Neural progenitor cell (in vitro differentiated cells): ENCODE results near the gene SLC47A1. TPM values are rescaled to one million over a fixed set of nuclear protein-coding genes. Genes with fewer than 3 reads are reported as not detected.
A peak's percentile ranks its signal among the peaks of the same experiment; 100 is the strongest.

ENCODE experiments used
- DNase-seq: peaks from one replicate; pipeline ENCODE4 v3.0.0-alpha.2; 2016; ENCODE audit warnings: low spot score
- H2AFZ ChIP-seq: fragments of 200-600 bp; sonication (generic); replicated peaks from 2 replicates; pipeline ENCODE4 v1.6.1; 2016; ENCODE audit warnings: antibody characterized with exemption
- H3F3A ChIP-seq: fragments of 200-600 bp; sonication (generic); 2 replicates; pipeline ENCODE4 v1.6.1; 2016; ENCODE audit warnings: antibody characterized with exemption, low read depth
- H3K27ac ChIP-seq: fragments of 200-600 bp; sonication (generic); 2 replicates; pipeline ENCODE4 v1.5.1; 2016; ENCODE audit warnings: mild to moderate bottlenecking
- H3K27me3 ChIP-seq: fragments of 200-600 bp; sonication (generic); 2 replicates; pipeline ENCODE4 v1.6.1; 2016; ENCODE audit warnings: mild to moderate bottlenecking, moderate library complexity
- H3K36me3 ChIP-seq: fragments of 200-600 bp; sonication (generic); 2 replicates; pipeline ENCODE4 v1.5.1; 2016
- H3K4me1 ChIP-seq: fragments of 200-600 bp; sonication (generic); 2 replicates; pipeline ENCODE4 v1.6.1; 2016; ENCODE audit warnings: mixed run types
- H3K4me2 ChIP-seq: fragments of 200-600 bp; sonication (generic); 2 replicates; pipeline ENCODE4 v1.6.1; 2016
- H3K4me3 ChIP-seq: fragments of 200-600 bp; sonication (generic); 2 replicates; pipeline ENCODE4 v1.5.1; 2016
- H3K79me2 ChIP-seq: fragments of 200-600 bp; sonication (generic); 2 replicates; pipeline ENCODE4 v1.6.1; 2016; ENCODE audit warnings: low read depth
- H3K9ac ChIP-seq: fragments of 200-600 bp; sonication (generic); 2 replicates; pipeline ENCODE4 v1.6.1; 2016
- H3K9me3 ChIP-seq: fragments of 200-600 bp; sonication (generic); 2 replicates; pipeline ENCODE4 v1.5.1; 2016; ENCODE audit warnings: low read depth
- H4K20me1 ChIP-seq: fragments of 200-600 bp; sonication (generic); 2 replicates; pipeline ENCODE4 v1.6.1; 2016; ENCODE audit warnings: low read depth
- H3K27ac Mint-ChIP-seq: 3 replicates; pipeline ENCODE4 v1.8.0; 2021; ENCODE audit warnings: mixed read lengths
- H3K27me3 Mint-ChIP-seq: 2 replicates; pipeline ENCODE4 v1.8.0; 2022; ENCODE audit warnings: low read depth, mild to moderate bottlenecking, inconsistent platforms, moderate library complexity, mixed read lengths; ENCODE audit not compliant: insufficient read depth
- H3K36me3 Mint-ChIP-seq: 3 replicates; pipeline ENCODE4 v1.8.0; 2021; ENCODE audit warnings: mixed read lengths
- H3K4me1 Mint-ChIP-seq: 3 replicates; pipeline ENCODE4 v1.8.0; 2021; ENCODE audit warnings: mixed read lengths
- H3K4me3 Mint-ChIP-seq: 3 replicates; pipeline ENCODE4 v1.8.0; 2021; ENCODE audit warnings: mild to moderate bottlenecking, moderate library complexity, mixed read lengths
- H3K9me3 Mint-ChIP-seq: 3 replicates; pipeline ENCODE4 v1.8.0; 2020; ENCODE audit warnings: mixed read lengths
- EZH2 ChIP-seq: fragments of 200-600 bp; sonication (generic); IDR thresholded peaks from 2 replicates; pipeline ENCODE4 v1.6.1; 2017; ENCODE audit warnings: antibody characterized with exemption, mild to moderate bottlenecking, moderate library complexity
- EZH2phosphoT487 ChIP-seq: fragments of 200-600 bp; sonication (generic); IDR thresholded peaks from 2 replicates; pipeline ENCODE4 v1.6.1; 2017; ENCODE audit warnings: antibody characterized with exemption
- total RNA-seq: library from RNA; depleted of rRNA; stranded (reverse); fragments of >200 nt; gene quantifications from 2 replicates; pipeline ENCODE4 v1.2.3, GENCODE V29; 2015; ENCODE audit warnings: low replicate concordance
- TF ChIP-seq, protein P1 (sequence below): fragments of 200-600 bp; sonication (generic); IDR thresholded peaks from 2 replicates; pipeline ENCODE4 v1.5.1; 2017; ENCODE audit warnings: antibody characterized with exemption, mild to moderate bottlenecking

Gene SLC47A1
- total RNA-seq, 1 donor from 2014 or later, result 2.1 TPM

GRCh38 chr17:19487024-19487600, 46.5 kb upstream of the SLC47A1 start:
- TF ChIP-seq, protein P1, sequence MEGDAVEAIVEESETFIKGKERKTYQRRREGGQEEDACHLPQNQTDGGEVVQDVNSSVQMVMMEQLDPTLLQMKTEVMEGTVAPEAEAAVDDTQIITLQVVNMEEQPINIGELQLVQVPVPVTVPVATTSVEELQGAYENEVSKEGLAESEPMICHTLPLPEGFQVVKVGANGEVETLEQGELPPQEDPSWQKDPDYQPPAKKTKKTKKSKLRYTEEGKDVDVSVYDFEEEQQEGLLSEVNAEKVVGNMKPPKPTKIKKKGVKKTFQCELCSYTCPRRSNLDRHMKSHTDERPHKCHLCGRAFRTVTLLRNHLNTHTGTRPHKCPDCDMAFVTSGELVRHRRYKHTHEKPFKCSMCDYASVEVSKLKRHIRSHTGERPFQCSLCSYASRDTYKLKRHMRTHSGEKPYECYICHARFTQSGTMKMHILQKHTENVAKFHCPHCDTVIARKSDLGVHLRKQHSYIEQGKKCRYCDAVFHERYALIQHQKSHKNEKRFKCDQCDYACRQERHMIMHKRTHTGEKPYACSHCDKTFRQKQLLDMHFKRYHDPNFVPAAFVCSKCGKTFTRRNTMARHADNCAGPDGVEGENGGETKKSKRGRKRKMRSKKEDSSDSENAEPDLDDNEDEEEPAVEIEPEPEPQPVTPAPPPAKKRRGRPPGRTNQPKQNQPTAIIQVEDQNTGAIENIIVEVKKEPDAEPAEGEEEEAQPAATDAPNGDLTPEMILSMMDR, result no peak
- no peak for TF ChIP-seq EZH2
- no peak for TF ChIP-seq EZH2phosphoT487
- Mint-ChIP-seq H3K4me1 (peaks cover 15% of the 10 kb centered on the region), H3K27me3 (peaks cover 5% of the 10 kb centered on the region), H3K4me3 (no peak overlapping the region), H3K9me3 (no peaks in the 10 kb centered on the region), H3K27ac (peak overlapping the region; percentile 38), H3K36me3 (no peaks in the 10 kb centered on the region)
- no peaks in the 10 kb centered on the region for H4K20me1 ChIP-seq
- H3K27ac ChIP-seq, result no peak overlapping the region
- H3K9me3 ChIP-seq, result no peaks in the 10 kb centered on the region
- H3K4me1 ChIP-seq, result peaks cover 5% of the 10 kb centered on the region
- H2AFZ ChIP-seq, result no peak overlapping the region
- H3K4me3 ChIP-seq, result no peak overlapping the region
- no peak for DNase-seq
- H3K27me3 ChIP-seq, result no peaks in the 10 kb centered on the region
- no peaks in the 10 kb centered on the region for H3K79me2 ChIP-seq
- peaks cover under 1% of the 10 kb centered on the region for H3F3A ChIP-seq
- H3K4me2 ChIP-seq, result no peak overlapping the region
- no peak overlapping the region for H3K9ac ChIP-seq
- H3K36me3 ChIP-seq, result no peaks in the 10 kb centered on the region

- no peaks in the 10 kb centered on the region for H3K79me2 ChIP-seq
- H3K4me1 ChIP-seq, result peaks cover 5% of the 10 kb centered on the region
- no peak for DNase-seq
- no peak for TF ChIP-seq EZH2
- TF ChIP-seq EZH2phosphoT487, result no peak
- TF ChIP-seq, protein P1, result no peak
- H3K27me3 ChIP-seq, result no peaks in the 10 kb centered on the region
- H3K4me3 ChIP-seq, result no peak overlapping the region
- peaks cover 10% of the 10 kb centered on the region for H3F3A ChIP-seq
- Mint-ChIP-seq H3K27ac (no peak overlapping the region), H3K36me3 (no peaks in the 10 kb centered on the region), H3K4me1 (peaks cover 11% of the 10 kb centered on the region), H3K9me3 (no peaks in the 10 kb centered on the region), H3K4me3 (no peak overlapping the region), H3K27me3 (peaks cover 2% of the 10 kb centered on the region)
- H2AFZ ChIP-seq, result no peak overlapping the region
- no peaks in the 10 kb centered on the region for H4K20me1 ChIP-seq
- H3K9ac ChIP-seq, result no peak overlapping the region
- no peaks in the 10 kb centered on the region for H3K9me3 ChIP-seq
- H3K36me3 ChIP-seq, result no peaks in the 10 kb centered on the region
- H3K4me2 ChIP-seq, result no peak overlapping the region
- H3K27ac ChIP-seq, result no peak overlapping the region
Observed at GRCh38 chr17:19492141-19492540, 41.5 kb upstream of the SLC47A1 start.

DNA sequence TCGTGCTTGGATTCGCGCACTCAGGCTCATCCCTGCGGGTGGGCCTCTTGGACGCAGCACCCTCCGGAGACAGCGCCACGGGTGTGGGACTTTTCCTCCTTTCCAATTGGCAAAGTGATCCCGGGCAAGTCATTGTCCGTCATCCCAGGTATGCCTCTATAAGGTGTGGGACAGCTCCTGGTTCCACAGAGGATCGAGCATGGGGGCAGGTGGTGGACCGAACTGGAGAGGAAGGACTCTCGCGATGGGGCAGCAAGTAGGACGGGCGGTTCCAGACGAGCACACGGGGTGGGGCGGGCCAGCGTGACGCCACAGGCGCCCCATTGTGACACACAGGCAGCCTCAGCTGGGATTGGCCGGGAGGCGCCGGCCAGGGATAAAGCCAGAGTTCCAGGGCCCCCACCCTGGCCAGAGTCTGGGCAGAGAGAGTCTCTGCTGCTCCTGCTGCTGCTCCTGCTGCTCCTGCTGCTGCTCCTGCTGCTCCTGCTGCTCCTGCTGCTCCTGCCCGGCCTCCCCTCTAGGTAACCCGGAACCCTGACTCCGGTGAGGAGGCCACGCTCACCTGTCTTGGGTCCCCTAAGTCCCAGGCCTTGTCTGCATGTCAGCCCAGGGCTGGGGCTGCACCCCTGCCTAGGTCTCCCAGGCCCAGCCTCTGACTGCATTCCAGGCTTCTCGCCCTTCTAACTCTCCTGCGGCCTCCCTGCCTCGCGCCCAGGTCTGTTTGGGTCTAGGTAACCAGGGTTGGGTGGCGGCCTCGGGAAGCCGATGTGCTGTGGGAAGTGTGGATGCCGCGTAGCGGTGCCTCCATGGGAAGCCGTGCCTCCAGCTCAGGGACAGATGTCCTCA, 38.5 kb upstream of the SLC47A1 start:
- H3F3A ChIP-seq, result peaks cover 10% of the 10 kb centered on the region
- no peak overlapping the region for H3K27ac ChIP-seq
- no peak overlapping the region for H3K9ac ChIP-seq
- peaks cover 6% of the 10 kb centered on the region for H3K4me1 Mint-ChIP-seq
- no peaks in the 10 kb centered on the region for H3K27me3 ChIP-seq
- H3K27me3 Mint-ChIP-seq, result no peaks in the 10 kb centered on the region
- no peak overlapping the region for H2AFZ ChIP-seq
- no peak overlapping the region for H3K4me3 Mint-ChIP-seq
- no peaks in the 10 kb centered on the region for H3K36me3 ChIP-seq
- DNase-seq, result no peak
- H3K9me3 ChIP-seq, result no peaks in the 10 kb centered on the region
- no peaks in the 10 kb centered on the region for H3K9me3 Mint-ChIP-seq
- no peaks in the 10 kb centered on the region for H3K36me3 Mint-ChIP-seq
- H3K4me2 ChIP-seq, result no peak overlapping the region
- H4K20me1 ChIP-seq, result no peaks in the 10 kb centered on the region
- H3K79me2 ChIP-seq, result no peaks in the 10 kb centered on the region
- TF ChIP-seq EZH2phosphoT487 (no peak), EZH2 (no peak)
- TF ChIP-seq, protein P1, result no peak
- peak overlapping the region; percentile 72 for H3K27ac Mint-ChIP-seq
- no peaks in the 10 kb centered on the region for H3K4me1 ChIP-seq
- H3K4me3 ChIP-seq, result no peak overlapping the region
